C1 segment of cervical spinal cord (tissue), 14 donors: ENCODE results near the gene CLNK.

ENCODE experiments used
- DNase-seq, 14 donors: peaks; one replicate each; lab custom pipeline; 2025; lab: John Stamatoyannopoulos, UW

Gene CLNK

GRCh38 chr4:10458177-10458576, 226.4 kb downstream of the CLNK start:
- no peak for DNase-seq

- peak in 11 of 14 donors; percentile 4 to 71 (median 35) for DNase-seq
These were observed 227.2 kb downstream of the CLNK start, which contains the start of gene ZNF518B for GRCh38 chr4:10457255-10457801. TSS of gene ZNF518B (minus strand) at chr4:10457426. CDS start at chr4:10446328, 11,098 bp downstream.

DNA sequence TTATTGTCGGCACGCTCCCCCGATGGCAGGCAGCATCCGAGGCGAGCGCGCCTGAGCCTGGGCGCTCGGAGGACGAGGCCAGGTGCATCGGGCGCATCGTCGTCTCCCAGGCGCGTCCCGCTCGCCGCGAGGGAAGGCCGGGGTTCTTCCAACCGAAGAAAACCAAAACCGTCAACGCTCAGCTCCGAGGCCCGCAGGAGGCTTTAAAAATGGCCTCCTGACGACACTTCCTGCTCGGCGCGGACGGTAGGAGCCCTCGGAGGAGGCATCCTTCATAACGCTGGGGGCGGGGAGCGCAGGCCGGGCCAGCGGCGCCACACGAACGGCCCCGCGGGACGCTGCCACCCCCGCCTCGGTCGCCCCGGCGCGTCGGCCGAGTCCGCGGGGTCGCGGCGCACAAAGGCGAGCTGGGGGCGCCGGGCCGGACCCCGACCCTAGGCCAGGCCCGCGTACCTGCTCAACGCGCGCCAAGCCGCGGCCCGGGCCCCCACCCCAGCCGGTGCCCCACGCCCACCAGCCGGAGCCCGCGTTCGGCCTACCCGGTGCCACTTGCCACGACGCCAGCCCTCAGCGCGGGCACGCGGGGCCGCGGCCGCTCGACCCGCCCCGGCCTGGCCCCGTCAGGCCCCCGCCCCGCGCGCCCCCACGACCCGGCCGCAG, 227.8 kb downstream of the CLNK start:
- peak in 6 of 14 donors; percentile 3 to 38 (median 32) for DNase-seq

- no peak for DNase-seq
These were observed 228.3 kb downstream of the CLNK start for GRCh38 chr4:10456260-10456594.

DNA sequence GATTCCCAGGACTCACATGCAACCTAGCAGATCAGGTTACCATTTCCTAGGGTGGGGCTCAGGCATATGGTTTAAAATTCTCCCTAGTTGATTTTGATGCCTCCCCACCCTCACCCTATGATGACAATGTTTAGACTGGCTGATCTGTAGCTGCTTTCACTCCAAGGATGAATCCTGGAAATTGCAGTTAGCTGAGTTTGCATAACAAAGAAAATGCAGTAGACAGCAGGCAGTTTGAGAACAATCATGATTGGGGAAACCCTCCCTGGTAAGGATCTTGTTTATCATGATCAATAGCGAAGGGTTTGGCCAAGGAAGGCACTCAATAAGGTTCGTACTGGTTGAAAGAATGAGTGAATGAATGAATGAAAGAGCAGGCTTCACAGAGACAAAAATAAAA, 229.4 kb downstream of the CLNK start:
- no peak for DNase-seq

GRCh38 chr4:10454726-10455125, 229.8 kb downstream of the CLNK start:
- no peak for DNase-seq

- DNase-seq: no peak
These were observed 230.4 kb downstream of the CLNK start for GRCh38 chr4:10454121-10454520.

- no peak for DNase-seq
These were observed 235.6 kb downstream of the CLNK start for GRCh38 chr4:10448991-10449390.

DNA sequence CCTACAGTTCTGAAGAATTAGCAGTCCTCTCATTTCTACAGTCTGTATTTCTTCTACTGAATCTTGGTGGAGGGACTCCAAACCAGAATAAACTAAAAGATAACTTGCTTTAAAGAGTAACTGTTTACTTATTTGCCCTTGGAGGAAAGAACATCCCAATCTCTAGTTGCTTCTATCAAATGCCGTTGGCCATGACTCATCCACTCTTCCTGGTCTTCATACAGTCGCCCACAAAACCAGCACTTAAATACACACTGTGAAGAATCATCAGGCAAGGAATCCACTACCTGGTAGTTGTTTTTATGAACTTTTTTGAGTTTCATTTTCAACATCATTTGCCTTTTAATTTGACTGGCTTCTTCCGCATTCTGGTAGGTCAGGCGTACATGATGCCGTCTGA, 241.6 kb downstream of the CLNK start:
- DNase-seq: no peak

GRCh38 chr4:10441512-10441911, 243.1 kb downstream of the CLNK start:
- no peak for DNase-seq

DNA sequence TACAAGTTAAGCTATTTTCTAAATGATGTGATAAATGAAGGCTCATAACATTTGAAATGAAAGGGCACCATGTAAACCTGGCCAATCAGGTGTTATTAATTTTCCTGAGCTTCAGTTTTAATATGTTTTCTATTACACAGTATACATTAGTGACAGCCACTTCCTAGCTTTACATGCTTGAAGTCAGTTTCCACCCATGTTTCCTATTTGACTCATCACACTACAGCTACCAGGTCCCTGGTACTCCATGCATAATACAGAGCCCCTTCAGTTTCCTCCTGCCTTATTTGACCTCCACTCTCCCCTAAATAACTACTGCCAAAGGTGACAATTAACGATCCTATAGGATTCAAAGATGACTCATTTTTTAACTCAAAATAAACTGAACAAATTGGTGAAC, 245.6 kb downstream of the CLNK start:
- DNase-seq: no peak

GRCh38 chr4:10437735-10438134, 246.8 kb downstream of the CLNK start:
- no peak for DNase-seq
